Trophoblast cell (in vitro differentiated cells and primary cell): ENCODE data around the gene ACP6.

Experiments used
- DNase-seq, 2 donors: peaks; one replicate each; pipeline ENCODE4 v3.0.0-alpha.2; 2016
- H2AFZ ChIP-seq: 2 replicates; pipeline ENCODE4 v1.6.1; 2013; ENCODE audit warnings: low read length, moderate library complexity, mild to moderate bottlenecking; ENCODE audit not compliant: insufficient read depth, poor library complexity
- H2AK5ac ChIP-seq: 2 replicates; pipeline ENCODE4 v1.6.1; 2013; ENCODE audit warnings: mild to moderate bottlenecking, low read length
- H2BK120ac ChIP-seq: 2 replicates; pipeline ENCODE4 v1.6.1; 2013; ENCODE audit warnings: low read length, mild to moderate bottlenecking, moderate library complexity; ENCODE audit not compliant: insufficient read depth, poor library complexity
- H2BK12ac ChIP-seq: 2 replicates; pipeline ENCODE4 v1.6.1; 2013; ENCODE audit warnings: mild to moderate bottlenecking, low read length, moderate library complexity
- H2BK5ac ChIP-seq: 2 replicates; pipeline ENCODE4 v1.6.1; 2013; ENCODE audit warnings: low read length, low read depth, moderate library complexity, mild to moderate bottlenecking; ENCODE audit not compliant: poor library complexity
- H3K14ac ChIP-seq: 2 replicates; pipeline ENCODE4 v1.6.1; 2013; ENCODE audit warnings: mild to moderate bottlenecking, low read length
- H3K18ac ChIP-seq: 2 replicates; pipeline ENCODE4 v1.6.1; 2013; ENCODE audit warnings: mild to moderate bottlenecking, low read length
- H3K23ac ChIP-seq: 2 replicates; pipeline ENCODE4 v1.6.1; 2013; ENCODE audit warnings: low read length
- H3K27ac ChIP-seq: 2 replicates; pipeline ENCODE4 v1.5.1; 2013; ENCODE audit warnings: low read depth, mild to moderate bottlenecking, inconsistent platforms, low read length, moderate library complexity
- H3K27me3 ChIP-seq: 2 replicates; pipeline ENCODE4 v1.6.1; 2013; ENCODE audit warnings: inconsistent platforms, mild to moderate bottlenecking, low read length, moderate library complexity; ENCODE audit not compliant: insufficient read depth
- H3K36me3 ChIP-seq, 2 experiments: 1 replicate in 1 of 2; 2 replicates in 1 of 2; pipeline ENCODE4 v1.6.1; 2013; ENCODE audit warnings: low read length in 2 of 2, mild to moderate bottlenecking in 2 of 2, moderate library complexity in 1 of 2; ENCODE audit not compliant: insufficient read depth in 2 of 2, control insufficient read depth in 1 of 2
- H3K4ac ChIP-seq: 2 replicates; pipeline ENCODE4 v1.6.1; 2013; ENCODE audit warnings: low read depth, mild to moderate bottlenecking, low read length, moderate library complexity
- H3K4me1 ChIP-seq, 2 experiments: 1 replicate in 1 of 2; 2 replicates in 1 of 2; pipeline ENCODE4 v1.6.1; 2013; ENCODE audit warnings: low read length in 2 of 2, mild to moderate bottlenecking in 2 of 2, moderate library complexity in 1 of 2; ENCODE audit not compliant: insufficient read depth in 2 of 2, control insufficient read depth in 1 of 2
- H3K4me2 ChIP-seq: 2 replicates; pipeline ENCODE4 v1.6.1; 2013; ENCODE audit warnings: inconsistent platforms, mild to moderate bottlenecking, low read length, moderate library complexity
- H3K4me3 ChIP-seq: 2 replicates; pipeline ENCODE4 v1.5.1; 2013; ENCODE audit warnings: mild to moderate bottlenecking, low read depth, low read length, inconsistent platforms
- H3K79me1 ChIP-seq: one replicate; pipeline ENCODE4 v1.6.1; 2013; ENCODE audit warnings: low read length
- H3K79me2 ChIP-seq: 2 replicates; pipeline ENCODE4 v1.6.1; 2013; ENCODE audit warnings: low read length, mild to moderate bottlenecking; ENCODE audit not compliant: control insufficient read depth, insufficient read depth, poor library complexity
- H3K9ac ChIP-seq: 2 replicates; pipeline ENCODE4 v1.6.1; 2013; ENCODE audit warnings: mild to moderate bottlenecking, low read length
- H3K9me3 ChIP-seq: 2 replicates; pipeline ENCODE4 v1.6.1; 2013; ENCODE audit warnings: low read depth, mild to moderate bottlenecking, control low read depth, inconsistent platforms, low read length; ENCODE audit not compliant: insufficient read depth
- H4K12ac ChIP-seq: 2 replicates; pipeline ENCODE4 v1.6.1; 2013; ENCODE audit warnings: low read depth, mild to moderate bottlenecking, low read length, moderate library complexity
- H4K8ac ChIP-seq: 2 replicates; pipeline ENCODE4 v1.6.1; 2013; ENCODE audit warnings: low read depth, mild to moderate bottlenecking, low read length, moderate library complexity
- H4K91ac ChIP-seq: one replicate; pipeline ENCODE4 v1.6.1; 2013; ENCODE audit warnings: low read depth, mild to moderate bottlenecking, low read length, moderate library complexity
- WGBS: extraction: QIAGEN DNeasy Blood & Tissue Kit; methylation state at CpG from one replicate; pipeline ENCODE4 v1.1.7; 2013; ENCODE audit warnings: missing lambda C conversion rate; ENCODE audit not compliant: insufficient read length, insufficient coverage; ENCODE audit errors: extremely low coverage; 5-methylcytosine and 5-hydroxymethylcytosine counted together

The ACP6 gene

DNA sequence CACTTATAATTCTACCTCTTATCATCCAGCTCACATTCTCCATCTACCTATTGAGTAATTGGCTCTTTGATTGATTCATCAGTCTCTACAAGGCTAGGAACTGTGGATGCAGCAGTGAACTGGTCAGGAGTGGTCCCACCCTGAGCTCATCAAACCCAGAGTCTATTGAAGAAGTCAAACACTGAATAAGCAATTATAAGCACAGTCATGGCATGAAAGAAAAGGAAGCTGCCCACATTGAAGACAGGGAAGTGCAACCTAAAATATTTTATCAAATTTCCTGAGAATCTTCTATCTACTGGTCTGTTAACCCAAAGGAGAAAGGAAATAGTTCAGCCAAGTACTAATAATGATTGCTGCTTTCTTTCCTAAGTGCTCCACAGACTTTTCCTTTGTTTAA lies 35.7 kb downstream of the ACP6 start:
- no peak overlapping the region for H2BK5ac ChIP-seq
- no peak overlapping the region for H4K91ac ChIP-seq
- DNase-seq = no peak
- H4K8ac ChIP-seq = no peak overlapping the region
- no peaks in the 10 kb centered on the region for H3K79me1 ChIP-seq
- H3K4me1 ChIP-seq = no peaks in the 10 kb centered on the region
- H2AFZ ChIP-seq = no peak overlapping the region
- no peak overlapping the region for H2BK12ac ChIP-seq
- H3K9ac ChIP-seq = no peak overlapping the region
- no peaks in the 10 kb centered on the region for H3K27me3 ChIP-seq
- H3K79me2 ChIP-seq = no peaks in the 10 kb centered on the region
- H3K4ac ChIP-seq = no peak overlapping the region
- H3K27ac ChIP-seq = no peak overlapping the region
- no peak overlapping the region for H2BK120ac ChIP-seq
- H3K4me2 ChIP-seq = no peak overlapping the region
- no peaks in the 10 kb centered on the region for H3K9me3 ChIP-seq
- no peak overlapping the region for H3K23ac ChIP-seq
- no peak overlapping the region for H3K18ac ChIP-seq
- no peak overlapping the region for H2AK5ac ChIP-seq
- H3K4me3 ChIP-seq = no peak overlapping the region
- no peak overlapping the region for H3K14ac ChIP-seq
- H3K36me3 ChIP-seq = no peaks in the 10 kb centered on the region
- no peak overlapping the region for H4K12ac ChIP-seq

DNA sequence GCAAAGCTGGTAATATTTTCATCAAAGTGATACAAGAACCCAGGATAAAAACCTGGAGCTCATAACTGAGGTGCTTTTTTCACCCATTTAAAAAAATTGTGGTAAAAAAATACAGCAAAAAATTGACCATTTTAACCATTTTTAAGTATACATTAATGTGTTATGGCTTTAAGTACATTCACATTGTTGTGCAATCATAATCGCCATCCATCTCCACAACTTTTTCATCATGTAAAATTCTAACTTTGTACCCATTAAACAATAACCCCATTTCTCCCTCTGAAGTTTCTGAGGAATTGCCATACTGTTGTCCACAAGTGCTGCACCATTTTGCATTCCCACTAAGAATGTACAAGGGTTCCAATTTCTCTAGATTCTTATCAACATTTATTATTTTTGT lies 36.6 kb downstream of the ACP6 start:
- Histone ChIP-seq H3K79me2 (no peaks in the 10 kb centered on the region), H3K9me3 (no peaks in the 10 kb centered on the region), H4K12ac (no peak overlapping the region), H3K79me1 (no peaks in the 10 kb centered on the region), H3K9ac (no peak overlapping the region), H2AK5ac (no peak overlapping the region), H2BK5ac (no peak overlapping the region), H3K23ac (no peak overlapping the region), H3K18ac (no peak overlapping the region), H4K8ac (no peak overlapping the region), H3K4me2 (no peak overlapping the region), H3K27me3 (no peaks in the 10 kb centered on the region), H3K14ac (no peak overlapping the region), H3K4me1 (no peaks in the 10 kb centered on the region), H3K36me3 (no peaks in the 10 kb centered on the region), H2BK120ac (no peak overlapping the region), H4K91ac (no peak overlapping the region), H3K4ac (no peak overlapping the region), H2AFZ (no peak overlapping the region), H3K27ac (no peak overlapping the region), H2BK12ac (no peak overlapping the region), H3K4me3 (no peak overlapping the region)
- no CpG with 5 or more reads among the region's 1 CpG for WGBS
- DNase-seq = no peak

DNA sequence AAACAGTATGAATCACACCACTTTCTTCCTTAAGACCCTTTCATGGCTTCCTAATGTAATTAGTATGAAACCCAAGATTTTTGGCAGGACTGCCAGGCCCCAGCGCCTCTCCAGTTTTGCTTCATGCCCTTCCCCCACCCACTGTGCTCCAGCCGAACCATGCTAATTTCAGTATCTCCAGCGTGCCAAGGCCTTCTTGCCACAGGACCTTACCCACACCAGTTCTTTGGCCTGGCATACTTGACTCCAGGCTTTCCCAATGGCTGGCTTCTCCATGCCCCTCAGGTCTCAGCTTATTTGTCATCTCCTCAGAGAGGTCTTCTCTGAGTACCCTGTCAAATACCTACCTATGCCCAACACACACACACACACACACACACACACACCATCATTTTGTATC lies 38.5 kb downstream of the ACP6 start:
- no peaks in the 10 kb centered on the region for H3K36me3 ChIP-seq
- H2BK5ac ChIP-seq = no peak overlapping the region
- H3K27me3 ChIP-seq = no peaks in the 10 kb centered on the region
- H3K4me2 ChIP-seq = no peak overlapping the region
- H4K91ac ChIP-seq = no peak overlapping the region
- no peaks in the 10 kb centered on the region for H3K4me1 ChIP-seq
- no peak overlapping the region for H3K4me3 ChIP-seq
- no peaks in the 10 kb centered on the region for H3K79me1 ChIP-seq
- H3K9me3 ChIP-seq = no peaks in the 10 kb centered on the region
- no peak overlapping the region for H2BK12ac ChIP-seq
- no peak overlapping the region for H3K9ac ChIP-seq
- no peak overlapping the region for H2AFZ ChIP-seq
- no peak overlapping the region for H2AK5ac ChIP-seq
- H3K23ac ChIP-seq = no peak overlapping the region
- no peaks in the 10 kb centered on the region for H3K79me2 ChIP-seq
- no peak overlapping the region for H3K14ac ChIP-seq
- WGBS = no CpG with 5 or more reads among the region's 3 CpGs
- H2BK120ac ChIP-seq = no peak overlapping the region
- no peak overlapping the region for H3K4ac ChIP-seq
- no peak for DNase-seq
- H4K8ac ChIP-seq = no peak overlapping the region
- no peak overlapping the region for H3K18ac ChIP-seq
- H3K27ac ChIP-seq = no peak overlapping the region
- H4K12ac ChIP-seq = no peak overlapping the region

DNA sequence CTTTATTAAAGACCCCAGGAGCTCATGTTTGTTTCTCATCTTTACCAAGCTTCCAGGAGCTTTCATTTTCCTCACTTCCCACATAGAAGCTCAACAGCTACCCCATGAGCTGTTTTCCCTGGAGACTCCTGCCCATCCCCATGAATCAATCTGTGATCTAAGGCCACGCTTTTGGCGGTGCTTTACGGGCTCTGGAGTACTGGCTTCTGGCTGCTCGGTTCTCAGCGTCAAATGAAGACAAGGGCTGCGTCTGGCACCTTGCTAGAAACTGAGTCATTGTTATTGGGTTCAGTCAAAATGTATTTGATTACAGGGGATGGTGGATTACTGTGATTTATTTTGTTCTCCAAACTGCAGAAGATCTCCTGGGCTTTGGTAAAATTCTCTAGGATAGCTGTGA lies 39.9 kb downstream of the ACP6 start:
- no peaks in the 10 kb centered on the region for H3K9me3 ChIP-seq
- no peaks in the 10 kb centered on the region for H3K79me1 ChIP-seq
- no peak overlapping the region for H3K18ac ChIP-seq
- no peak overlapping the region for H2BK120ac ChIP-seq
- no peak overlapping the region for H3K27ac ChIP-seq
- no peak overlapping the region for H4K12ac ChIP-seq
- no peak for DNase-seq
- no peaks in the 10 kb centered on the region for H3K79me2 ChIP-seq
- no peak overlapping the region for H3K14ac ChIP-seq
- H3K4me2 ChIP-seq = no peak overlapping the region
- H3K23ac ChIP-seq = no peak overlapping the region
- no peaks in the 10 kb centered on the region for H3K27me3 ChIP-seq
- H2AK5ac ChIP-seq = no peak overlapping the region
- H3K9ac ChIP-seq = no peak overlapping the region
- H4K8ac ChIP-seq = no peak overlapping the region
- no peaks in the 10 kb centered on the region for H3K36me3 ChIP-seq
- no peak overlapping the region for H3K4ac ChIP-seq
- H2BK5ac ChIP-seq = no peak overlapping the region
- no peaks in the 10 kb centered on the region for H3K4me1 ChIP-seq
- no peak overlapping the region for H3K4me3 ChIP-seq
- H2AFZ ChIP-seq = no peak overlapping the region
- no peak overlapping the region for H2BK12ac ChIP-seq
- WGBS = no CpG with 5 or more reads among the region's 6 CpGs
- no peak overlapping the region for H4K91ac ChIP-seq

DNA sequence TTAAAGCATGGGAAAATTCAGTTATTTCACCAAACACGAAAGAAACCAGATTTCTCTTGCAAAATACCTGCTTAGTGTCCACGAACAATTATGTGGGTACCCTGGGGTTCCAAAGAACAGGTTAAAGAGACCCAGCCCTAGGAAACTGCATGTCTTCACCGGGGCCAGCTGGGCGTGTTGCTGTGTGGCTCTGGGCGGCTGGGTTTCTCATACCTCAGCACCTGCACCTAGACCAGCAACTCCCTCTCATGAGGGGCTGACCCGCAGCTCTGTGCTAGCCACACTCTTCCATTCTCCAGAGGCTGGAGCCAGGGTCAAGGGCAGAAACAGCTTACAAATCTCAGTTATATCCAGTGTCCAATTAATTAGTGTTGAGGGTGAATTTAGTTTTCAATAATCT lies 40.3 kb downstream of the ACP6 start:
- H2BK5ac ChIP-seq = no peak overlapping the region
- no peaks in the 10 kb centered on the region for H3K4me1 ChIP-seq
- H3K4ac ChIP-seq = no peak overlapping the region
- no peak overlapping the region for H3K27ac ChIP-seq
- no peak overlapping the region for H3K9ac ChIP-seq
- H3K23ac ChIP-seq = no peak overlapping the region
- no peaks in the 10 kb centered on the region for H3K79me2 ChIP-seq
- H4K91ac ChIP-seq = no peak overlapping the region
- no peak overlapping the region for H3K14ac ChIP-seq
- H4K12ac ChIP-seq = no peak overlapping the region
- H2BK12ac ChIP-seq = no peak overlapping the region
- H2AK5ac ChIP-seq = no peak overlapping the region
- H3K79me1 ChIP-seq = no peaks in the 10 kb centered on the region
- no peak overlapping the region for H2BK120ac ChIP-seq
- no peak for DNase-seq
- H2AFZ ChIP-seq = no peak overlapping the region
- no peaks in the 10 kb centered on the region for H3K9me3 ChIP-seq
- no CpG with 5 or more reads among the region's 6 CpGs for WGBS
- H3K27me3 ChIP-seq = no peaks in the 10 kb centered on the region
- H3K36me3 ChIP-seq = no peaks in the 10 kb centered on the region
- H3K4me2 ChIP-seq = no peak overlapping the region
- no peak overlapping the region for H4K8ac ChIP-seq
- H3K18ac ChIP-seq = no peak overlapping the region
- no peak overlapping the region for H3K4me3 ChIP-seq
